ENCODE measurements around the gene DCST2. TPM values are rescaled to one million over a fixed set of nuclear protein-coding genes. Genes with fewer than 3 reads are reported as not detected.
A peak's percentile ranks its signal among the peaks of the same experiment; 100 is the strongest.

DCST2 gene
- total and polyA plus RNA-seq, 9 of the 15 experiments (the other 6 are each of a cell fraction or from before 2014, with no cell fraction given): 0.09 to 0.49 (median 0.11) TPM; not detected in 3

GRCh38 chr1:155048449-155049334 is 15.1 kb upstream of the DCST2 start (continued):
- TF ChIP-seq ZFX (CRISPR knock-in tag; IDR thresholded peaks at IDR 0.05): no peak
- no peak for TF ChIP-seq ARHGAP35 (IDR thresholded peaks at IDR 0.05; ENCODE audit: partially characterized antibody)
- TF ChIP-seq ZBTB12 (CRISPR knock-in tag; IDR thresholded peaks at IDR 0.05): no peak
- TF ChIP-seq KLF6 (CRISPR knock-in tag; IDR thresholded peaks at IDR 0.05; ENCODE audit: borderline replicate concordance): 0 out of 2 replicates have a peak, but pooled peaks have one; percentile 4
- TF ChIP-seq PCBP2 (IDR thresholded peaks at IDR 0.05; ENCODE audit: low read depth, low read length, poor library complexity, severe bottlenecking): no peak
- no peak for TF ChIP-seq HDAC2 (IDR thresholded peaks at IDR 0.05)
- no peak for TF ChIP-seq RUNX1 (IDR thresholded peaks at IDR 0.05; ENCODE audit: low read depth)
- TF ChIP-seq NR2C1 (IDR thresholded peaks at IDR 0.05): no peak
- 0 out of 2 replicates have a peak, but pooled peaks have one; percentile 38 for TF ChIP-seq NR2C1 (tag; IDR thresholded peaks at IDR 0.05)
- no peak for TF ChIP-seq ATF2 (CRISPR knock-in tag; IDR thresholded peaks at IDR 0.05)
- TF ChIP-seq ZNF511 (CRISPR knock-in tag; IDR thresholded peaks at IDR 0.05): no peak
- TF ChIP-seq ZNF253 (CRISPR knock-in tag; conservative IDR thresholded peaks at IDR 0.05): no peak
- no peak for TF ChIP-seq HNRNPL (IDR thresholded peaks at IDR 0.05; ENCODE audit: low read depth, low read length)
- TF ChIP-seq ZNF212 (CRISPR knock-in tag; IDR thresholded peaks at IDR 0.05): no peak
- TF ChIP-seq ZNF589 (CRISPR knock-in tag; IDR thresholded peaks at IDR 0.05; ENCODE audit: low read depth): 0 out of 2 replicates have a peak, but pooled peaks have one; percentile 35

Data from K562 (cell line).